ENCODE data around the gene H3-3A. TPM values are rescaled to one million over a fixed set of nuclear protein-coding genes. Genes with fewer than 3 reads are reported as not detected.
A peak's percentile ranks its signal among the peaks of the same experiment; 100 is the strongest.

H3-3A gene
- total RNA-seq, 4 donors from 2014 or later, result 128 to 557 (median 501) TPM

DNA sequence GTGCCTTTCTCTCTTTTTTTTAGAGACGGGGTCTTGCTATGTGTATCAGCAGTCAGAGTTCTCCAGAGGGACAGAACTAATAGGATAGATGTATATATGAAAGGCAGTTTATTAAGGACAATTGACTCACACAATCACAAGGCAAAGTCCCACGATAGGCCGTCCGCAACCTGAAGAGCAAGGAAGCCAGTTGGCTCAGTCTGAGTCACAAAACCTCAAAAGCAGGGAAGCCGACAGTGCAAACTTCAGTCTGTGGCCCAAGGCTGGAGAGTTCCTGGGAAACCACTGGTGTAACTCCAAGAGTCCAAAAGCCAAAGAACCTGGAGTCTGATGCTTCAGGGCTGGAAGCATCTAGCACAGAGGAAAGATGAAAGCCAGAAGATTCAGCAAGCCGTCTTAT lies 16.3 kb upstream of the H3-3A start:
- DNase-seq, result peak; percentile 52
- no peaks in the 10 kb centered on the region for H3K9me3 ChIP-seq
- in situ Hi-C loops (cut with MboI; ENCODE audit: low pct_ligation_motif_present in 1 of 4, low pct_unique_long_range_greater_than_20kb in 1 of 4, low sequenced_read_pairs in 3 of 4) (no loop called here), intact Hi-C loops (cut with DNase I; ENCODE audit: low total_unique reads) (no loop called here)
- H3K4me3 ChIP-seq, result no peak overlapping the region
- no peak overlapping the region for H3K27ac ChIP-seq
- H3K36me3 ChIP-seq, result no peaks in the 10 kb centered on the region
- TF ChIP-seq POLR2AphosphoS5 (IDR thresholded peaks at IDR 0.05), result peak in 1 of 3 donors; percentile 10
- TF ChIP-seq POLR2A (IDR thresholded peaks at IDR 0.05), result no peak
- H3K27me3 ChIP-seq, result no peaks in the 10 kb centered on the region
- 63 to 68% methylated on average over 1 to 6 of the region's 6 CpGs for WGBS, 2 donors (ENCODE audit: low coverage in 1 of 2)
- peaks cover 0 to 3% (median 0%) of the 10 kb centered on the region in 4 donors for H3K4me1 ChIP-seq

DNA sequence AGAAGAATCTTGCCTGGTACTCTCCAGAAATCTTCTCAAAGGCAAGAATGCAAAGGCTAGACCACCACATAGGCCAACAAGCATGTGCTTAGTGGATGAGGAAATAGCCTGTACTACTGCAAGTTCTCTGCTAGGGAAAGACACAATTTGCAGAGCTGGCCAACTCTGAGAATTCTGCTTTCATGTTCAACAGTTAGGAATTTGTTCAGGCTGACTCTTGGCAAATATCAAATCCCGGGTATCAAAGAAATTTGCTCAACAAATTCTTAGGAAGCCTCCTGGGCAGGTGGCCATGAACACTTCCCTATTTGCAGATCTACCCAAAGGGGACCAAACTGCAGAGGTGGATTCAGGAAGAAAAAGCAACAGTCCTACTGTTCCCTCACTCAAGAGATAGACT lies 15.0 kb upstream of the H3-3A start:
- 0 to 27% methylated on average over 1 of the region's 1 CpG for WGBS, 2 donors (ENCODE audit: low coverage in 1 of 2)
- Histone ChIP-seq H3K36me3 (no peaks in the 10 kb centered on the region), H3K4me3 (no peak overlapping the region), H3K9me3 (no peaks in the 10 kb centered on the region), H3K4me1 (peaks cover 0 to 3% (median 0%) of the 10 kb centered on the region in 4 donors), H3K27ac (no peak overlapping the region), H3K27me3 (no peaks in the 10 kb centered on the region)
- intact Hi-C loops (cut with DNase I; ENCODE audit: low total_unique reads), result no loop called here
- DNase-seq, result no peak
- in situ Hi-C loops (cut with MboI; ENCODE audit: low pct_ligation_motif_present in 1 of 4, low pct_unique_long_range_greater_than_20kb in 1 of 4, low sequenced_read_pairs in 3 of 4), result no loop called here
- TF ChIP-seq POLR2A (IDR thresholded peaks at IDR 0.05) (no peak), EP300 (IDR thresholded peaks at IDR 0.05; ENCODE audit: low read depth) (no peak), POLR2AphosphoS5 (IDR thresholded peaks at IDR 0.05) (no peak)
- TF ChIP-seq, protein P1, sequence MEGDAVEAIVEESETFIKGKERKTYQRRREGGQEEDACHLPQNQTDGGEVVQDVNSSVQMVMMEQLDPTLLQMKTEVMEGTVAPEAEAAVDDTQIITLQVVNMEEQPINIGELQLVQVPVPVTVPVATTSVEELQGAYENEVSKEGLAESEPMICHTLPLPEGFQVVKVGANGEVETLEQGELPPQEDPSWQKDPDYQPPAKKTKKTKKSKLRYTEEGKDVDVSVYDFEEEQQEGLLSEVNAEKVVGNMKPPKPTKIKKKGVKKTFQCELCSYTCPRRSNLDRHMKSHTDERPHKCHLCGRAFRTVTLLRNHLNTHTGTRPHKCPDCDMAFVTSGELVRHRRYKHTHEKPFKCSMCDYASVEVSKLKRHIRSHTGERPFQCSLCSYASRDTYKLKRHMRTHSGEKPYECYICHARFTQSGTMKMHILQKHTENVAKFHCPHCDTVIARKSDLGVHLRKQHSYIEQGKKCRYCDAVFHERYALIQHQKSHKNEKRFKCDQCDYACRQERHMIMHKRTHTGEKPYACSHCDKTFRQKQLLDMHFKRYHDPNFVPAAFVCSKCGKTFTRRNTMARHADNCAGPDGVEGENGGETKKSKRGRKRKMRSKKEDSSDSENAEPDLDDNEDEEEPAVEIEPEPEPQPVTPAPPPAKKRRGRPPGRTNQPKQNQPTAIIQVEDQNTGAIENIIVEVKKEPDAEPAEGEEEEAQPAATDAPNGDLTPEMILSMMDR (IDR thresholded peaks at IDR 0.05), result no peak

DNA sequence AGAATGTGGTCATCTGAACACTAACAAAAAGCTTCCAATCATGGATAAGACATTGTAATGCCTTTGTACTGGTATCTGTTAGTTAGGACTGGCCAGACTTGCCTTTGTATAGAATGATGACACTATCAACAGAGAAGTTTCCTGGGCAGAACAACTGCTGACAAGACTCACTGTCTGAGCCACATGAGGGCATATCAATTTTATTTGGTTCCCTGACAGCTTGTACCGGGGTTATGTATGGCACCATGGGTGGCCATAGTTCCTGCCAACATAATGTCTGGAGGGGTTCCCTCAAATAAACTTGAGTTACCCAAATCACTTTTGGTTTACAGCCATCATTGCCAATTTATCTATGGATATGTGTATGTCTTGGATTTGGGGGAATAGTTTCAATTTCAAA lies 13.6 kb upstream of the H3-3A start:
- WGBS, 2 donors (ENCODE audit: low coverage in 1 of 2), result 78% methylated on average over 1 of the region's 1 CpG; no CpG with 5 or more reads in 1 of the 2 donors
- peaks cover 0 to 3% (median 0%) of the 10 kb centered on the region in 4 donors for H3K4me1 ChIP-seq
- H3K9me3 ChIP-seq, result no peaks in the 10 kb centered on the region
- no peak overlapping the region for H3K4me3 ChIP-seq
- in situ Hi-C loops (cut with MboI; ENCODE audit: low pct_ligation_motif_present in 1 of 4, low pct_unique_long_range_greater_than_20kb in 1 of 4, low sequenced_read_pairs in 3 of 4) (no loop called here), intact Hi-C loops (cut with DNase I; ENCODE audit: low total_unique reads) (no loop called here)
- no peak for DNase-seq
- no peak for TF ChIP-seq POLR2A (IDR thresholded peaks at IDR 0.05)
- TF ChIP-seq, protein P1 (IDR thresholded peaks at IDR 0.05), result no peak
- TF ChIP-seq POLR2AphosphoS5 (IDR thresholded peaks at IDR 0.05), result no peak
- TF ChIP-seq EP300 (IDR thresholded peaks at IDR 0.05; ENCODE audit: low read depth), result no peak
- no peaks in the 10 kb centered on the region for H3K27me3 ChIP-seq
- H3K36me3 ChIP-seq, result no peaks in the 10 kb centered on the region
- H3K27ac ChIP-seq, result no peak overlapping the region

DNA sequence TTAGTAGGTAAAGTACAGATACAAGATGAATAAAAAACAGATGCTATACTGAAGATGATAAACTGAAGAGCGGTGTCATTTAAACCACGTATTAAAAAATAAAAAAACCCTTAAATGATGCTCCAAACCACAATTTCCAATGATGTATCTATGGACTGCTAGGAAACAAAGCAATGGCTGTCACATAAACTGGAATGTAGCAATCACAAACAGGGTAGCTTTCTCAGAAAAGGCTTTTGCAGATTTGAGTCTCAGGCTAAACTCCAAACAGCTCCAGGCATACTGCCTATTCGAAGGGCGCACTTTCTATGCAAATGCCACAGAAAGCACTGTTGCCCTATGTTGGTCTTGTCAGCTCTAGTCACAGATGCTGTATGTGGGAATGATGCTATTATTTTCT lies 12.4 kb upstream of the H3-3A start:
- 74 to 91% methylated on average over 4 of the region's 4 CpGs for WGBS, 2 donors (ENCODE audit: low coverage in 1 of 2)
- TF ChIP-seq, protein P1 (IDR thresholded peaks at IDR 0.05), result no peak
- TF ChIP-seq EP300 (IDR thresholded peaks at IDR 0.05; ENCODE audit: low read depth) (no peak), POLR2AphosphoS5 (IDR thresholded peaks at IDR 0.05) (no peak), POLR2A (IDR thresholded peaks at IDR 0.05) (no peak)
- intact Hi-C loops (cut with DNase I; ENCODE audit: low total_unique reads), result no loop called here
- DNase-seq, result no peak
- Histone ChIP-seq H3K36me3 (no peaks in the 10 kb centered on the region), H3K27ac (no peak overlapping the region), H3K9me3 (no peaks in the 10 kb centered on the region), H3K27me3 (no peaks in the 10 kb centered on the region), H3K4me3 (no peak overlapping the region), H3K4me1 (peaks cover 0 to 3% (median 0%) of the 10 kb centered on the region in 4 donors)
- in situ Hi-C loops (cut with MboI; ENCODE audit: low pct_ligation_motif_present in 1 of 4, low pct_unique_long_range_greater_than_20kb in 1 of 4, low sequenced_read_pairs in 3 of 4), result no loop called here

DNA sequence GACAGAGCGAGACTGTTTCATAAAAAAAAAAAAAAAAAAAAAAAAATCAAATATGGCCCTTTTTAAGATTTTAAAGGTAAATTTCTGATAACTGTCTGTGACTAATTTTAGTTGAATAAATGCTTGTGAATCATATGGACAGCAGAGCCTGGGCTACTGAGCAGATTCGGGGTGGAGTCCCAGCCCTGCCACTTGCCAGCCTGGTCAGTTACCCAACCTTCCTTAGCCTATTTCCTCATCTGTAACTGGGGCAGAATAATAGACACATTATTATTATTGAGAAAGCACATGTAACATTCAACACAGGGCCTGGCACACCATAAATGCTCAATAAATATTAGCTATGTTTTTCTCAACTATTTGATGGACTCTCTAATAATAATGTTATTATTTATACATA lies 11.2 kb upstream of the H3-3A start:
- intact Hi-C loops (cut with DNase I; ENCODE audit: low total_unique reads), result no loop called here
- no peak for TF ChIP-seq POLR2A (IDR thresholded peaks at IDR 0.05)
- TF ChIP-seq POLR2AphosphoS5 (IDR thresholded peaks at IDR 0.05), result no peak
- TF ChIP-seq, protein P1 (IDR thresholded peaks at IDR 0.05), result no peak
- no peak for TF ChIP-seq EP300 (IDR thresholded peaks at IDR 0.05; ENCODE audit: low read depth)
- H3K27me3 ChIP-seq, result no peaks in the 10 kb centered on the region
- WGBS, 2 donors (ENCODE audit: low coverage in 1 of 2), result 80 to 94% methylated on average over 1 to 2 of the region's 2 CpGs
- in situ Hi-C loops (cut with MboI; ENCODE audit: low pct_ligation_motif_present in 1 of 4, low pct_unique_long_range_greater_than_20kb in 1 of 4, low sequenced_read_pairs in 3 of 4), result no loop called here
- peaks cover 0 to 3% (median 0%) of the 10 kb centered on the region in 4 donors for H3K4me1 ChIP-seq
- no peak overlapping the region for H3K27ac ChIP-seq
- no peaks in the 10 kb centered on the region for H3K36me3 ChIP-seq
- H3K9me3 ChIP-seq, result no peaks in the 10 kb centered on the region
- DNase-seq, result no peak
- no peak overlapping the region for H3K4me3 ChIP-seq

All from transverse colon (tissue), 4 donors.